Ascending aorta (tissue), 2 donors: ENCODE results near the gene CD3G. TPM values are rescaled to one million over a fixed set of nuclear protein-coding genes. Genes with fewer than 3 reads are reported as not detected.

ENCODE experiments used
- DNase-seq, 2 donors: peaks; one replicate each; pipeline ENCODE4 v3.0.0-alpha.2; 2019; ENCODE audit warnings: low spot score in 2 of 2
- H3K27ac ChIP-seq, 2 donors: fragments of 200-600 bp; sonication (generic); one replicate each; pipeline ENCODE4 v1.5.1; 2016 to 2017; ENCODE audit warnings: mild to moderate bottlenecking in 1 of 2
- H3K27me3 ChIP-seq: fragments of 200-600 bp; sonication (generic); one replicate; pipeline ENCODE4 v1.5.1; 2017
- H3K36me3 ChIP-seq, 2 donors: fragments of 200-600 bp; sonication (generic); one replicate each; pipeline ENCODE4 v1.5.1; 2016
- H3K4me1 ChIP-seq, 2 donors: fragments of 200-600 bp; sonication (generic); one replicate each; pipeline ENCODE4 v1.5.1; 2016 to 2017; ENCODE audit warnings: mild to moderate bottlenecking in 1 of 2
- H3K4me3 ChIP-seq, 2 donors: fragments of 200-600 bp; sonication (generic); one replicate each; pipeline ENCODE4 v1.5.1; 2016 to 2017; ENCODE audit warnings: mild to moderate bottlenecking in 1 of 2
- H3K9me3 ChIP-seq, 2 donors: fragments of 200-600 bp; sonication (generic); one replicate each; pipeline ENCODE4 v1.5.1; 2016
- intact Hi-C: fragments of 100-400 bp; cut with DNase I; formaldehyde crosslinking; loops from one replicate; pipeline ENCODE4 v1.15.1; 2023
- total RNA-seq: library from RNA; depleted of rRNA; stranded (reverse); fragments of >200 nt; gene quantifications from one replicate; pipeline ENCODE4 v1.1.0, GENCODE V29; 2016
- TF ChIP-seq, protein P1 (sequence below), 3 experiments: fragments of 200-600 bp in 2 of 3; fragments of 450-650 bp in 1 of 3; sonication (generic) in 2 of 3; IDR thresholded peaks; one replicate each; pipeline ENCODE4 v1.5.1; 2016 to 2019; ENCODE audit warnings: antibody characterized with exemption in 3 of 3, mild to moderate bottlenecking in 1 of 3, moderate library complexity in 1 of 3

Gene CD3G
- total RNA-seq, 1 donor from 2014 or later = not detected

DNA sequence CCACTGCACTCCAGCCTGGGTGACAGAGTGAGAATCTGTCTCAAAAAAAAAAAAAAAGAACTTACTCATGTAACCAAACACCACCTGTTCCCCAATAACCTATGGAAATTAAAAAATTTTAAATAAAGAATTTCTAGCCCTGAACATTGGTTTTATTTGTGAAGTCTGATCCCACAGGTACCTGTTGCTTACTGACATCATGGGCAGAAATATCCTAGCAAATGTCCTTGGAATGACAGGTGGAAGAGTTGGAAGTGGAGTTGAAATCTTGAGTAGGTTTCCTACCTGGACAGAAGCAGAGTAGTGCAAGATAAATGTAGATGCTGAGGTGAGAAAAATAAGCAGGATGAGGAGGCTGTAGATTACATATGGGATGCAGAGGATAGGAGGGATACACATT, 18.9 kb upstream of the CD3G start:
- Histone ChIP-seq H3K4me1 (no peaks in the 10 kb centered on the region), H3K9me3 (no peaks in the 10 kb centered on the region), H3K4me3 (no peak overlapping the region), H3K27ac (no peak overlapping the region), H3K27me3 (no peaks in the 10 kb centered on the region), H3K36me3 (no peaks in the 10 kb centered on the region)
- TF ChIP-seq, protein P1, sequence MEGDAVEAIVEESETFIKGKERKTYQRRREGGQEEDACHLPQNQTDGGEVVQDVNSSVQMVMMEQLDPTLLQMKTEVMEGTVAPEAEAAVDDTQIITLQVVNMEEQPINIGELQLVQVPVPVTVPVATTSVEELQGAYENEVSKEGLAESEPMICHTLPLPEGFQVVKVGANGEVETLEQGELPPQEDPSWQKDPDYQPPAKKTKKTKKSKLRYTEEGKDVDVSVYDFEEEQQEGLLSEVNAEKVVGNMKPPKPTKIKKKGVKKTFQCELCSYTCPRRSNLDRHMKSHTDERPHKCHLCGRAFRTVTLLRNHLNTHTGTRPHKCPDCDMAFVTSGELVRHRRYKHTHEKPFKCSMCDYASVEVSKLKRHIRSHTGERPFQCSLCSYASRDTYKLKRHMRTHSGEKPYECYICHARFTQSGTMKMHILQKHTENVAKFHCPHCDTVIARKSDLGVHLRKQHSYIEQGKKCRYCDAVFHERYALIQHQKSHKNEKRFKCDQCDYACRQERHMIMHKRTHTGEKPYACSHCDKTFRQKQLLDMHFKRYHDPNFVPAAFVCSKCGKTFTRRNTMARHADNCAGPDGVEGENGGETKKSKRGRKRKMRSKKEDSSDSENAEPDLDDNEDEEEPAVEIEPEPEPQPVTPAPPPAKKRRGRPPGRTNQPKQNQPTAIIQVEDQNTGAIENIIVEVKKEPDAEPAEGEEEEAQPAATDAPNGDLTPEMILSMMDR (IDR thresholded peaks at IDR 0.05) = no peak
- no peak for DNase-seq
- intact Hi-C loops = no loop called here

DNA sequence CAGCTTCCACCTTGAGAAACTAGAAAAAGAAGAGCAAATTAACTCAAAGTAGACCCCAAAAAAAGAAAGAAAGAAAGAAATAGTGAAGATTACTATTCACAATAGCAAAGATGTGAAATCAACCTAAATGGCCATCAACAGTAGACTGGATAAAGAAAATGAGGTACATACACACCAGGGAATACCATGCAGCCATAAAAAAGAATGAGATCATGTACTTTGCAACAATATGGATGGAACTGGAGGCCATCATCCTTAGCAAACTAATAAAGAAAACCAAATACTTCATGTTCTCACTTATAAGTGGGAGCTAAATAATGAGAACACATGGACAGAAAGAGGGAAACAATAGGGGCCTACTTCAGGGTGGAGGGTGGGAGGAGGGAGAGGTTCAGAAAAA, 15.4 kb upstream of the CD3G start:
- Histone ChIP-seq H3K36me3 (no peaks in the 10 kb centered on the region), H3K27me3 (no peaks in the 10 kb centered on the region), H3K4me3 (no peak overlapping the region), H3K4me1 (no peaks in the 10 kb centered on the region), H3K9me3 (no peaks in the 10 kb centered on the region), H3K27ac (no peak overlapping the region)
- TF ChIP-seq, protein P1 (IDR thresholded peaks at IDR 0.05) = no peak
- DNase-seq = no peak
- intact Hi-C loops = no loop called here

DNA sequence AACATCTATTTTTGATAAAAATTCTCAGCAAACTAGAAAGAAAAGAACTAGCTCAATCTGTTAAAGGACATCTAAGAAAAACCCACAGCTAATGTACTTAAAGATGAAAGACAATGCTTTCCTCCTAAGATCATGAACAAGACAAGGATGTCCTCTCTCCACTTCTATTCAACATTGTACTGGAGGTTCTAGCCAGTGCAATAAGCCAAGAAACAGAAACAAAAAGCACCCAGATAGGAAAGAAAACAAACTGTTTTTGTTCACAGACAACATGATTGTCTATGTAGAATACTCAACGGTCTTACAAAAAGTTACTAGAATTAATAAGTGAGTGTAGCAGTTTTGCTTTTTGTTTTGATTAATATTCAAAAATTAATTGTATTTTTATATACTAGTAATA, 9.4 kb upstream of the CD3G start:
- intact Hi-C loops = no loop called here
- Histone ChIP-seq H3K27me3 (no peaks in the 10 kb centered on the region), H3K4me3 (no peak overlapping the region), H3K4me1 (no peaks in the 10 kb centered on the region), H3K27ac (no peak overlapping the region), H3K36me3 (no peaks in the 10 kb centered on the region), H3K9me3 (no peaks in the 10 kb centered on the region)
- no peak for DNase-seq
- TF ChIP-seq, protein P1 (IDR thresholded peaks at IDR 0.05) = no peak

DNA sequence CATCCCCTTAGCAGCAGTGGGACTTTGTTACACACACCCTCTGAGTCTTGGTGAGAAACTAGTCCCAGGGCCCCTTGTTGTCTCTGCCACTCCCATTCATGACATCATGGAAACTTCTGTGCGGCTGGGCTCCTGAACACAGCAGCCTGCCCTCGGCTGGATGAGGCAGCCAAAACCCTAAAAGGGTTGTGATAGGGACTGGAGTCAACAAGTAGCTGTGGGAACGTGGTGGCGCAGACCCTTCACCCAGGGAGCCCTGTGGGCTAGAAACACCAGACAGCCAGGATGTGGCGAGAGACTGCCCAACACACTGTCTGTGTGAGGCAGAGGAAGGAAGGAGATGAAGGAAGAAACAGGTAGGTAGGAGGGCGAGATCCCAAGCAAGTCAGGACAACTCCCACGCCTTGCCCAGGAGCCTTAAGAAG, 5.5 kb upstream of the CD3G start:
- Histone ChIP-seq H3K36me3 (no peaks in the 10 kb centered on the region), H3K4me1 (no peaks in the 10 kb centered on the region), H3K27me3 (no peaks in the 10 kb centered on the region), H3K4me3 (no peak overlapping the region), H3K9me3 (no peaks in the 10 kb centered on the region), H3K27ac (no peak overlapping the region)
- TF ChIP-seq, protein P1 (IDR thresholded peaks at IDR 0.05) = no peak
- DNase-seq = peak; percentile 16 to 71
- intact Hi-C loops = no loop called here

DNA sequence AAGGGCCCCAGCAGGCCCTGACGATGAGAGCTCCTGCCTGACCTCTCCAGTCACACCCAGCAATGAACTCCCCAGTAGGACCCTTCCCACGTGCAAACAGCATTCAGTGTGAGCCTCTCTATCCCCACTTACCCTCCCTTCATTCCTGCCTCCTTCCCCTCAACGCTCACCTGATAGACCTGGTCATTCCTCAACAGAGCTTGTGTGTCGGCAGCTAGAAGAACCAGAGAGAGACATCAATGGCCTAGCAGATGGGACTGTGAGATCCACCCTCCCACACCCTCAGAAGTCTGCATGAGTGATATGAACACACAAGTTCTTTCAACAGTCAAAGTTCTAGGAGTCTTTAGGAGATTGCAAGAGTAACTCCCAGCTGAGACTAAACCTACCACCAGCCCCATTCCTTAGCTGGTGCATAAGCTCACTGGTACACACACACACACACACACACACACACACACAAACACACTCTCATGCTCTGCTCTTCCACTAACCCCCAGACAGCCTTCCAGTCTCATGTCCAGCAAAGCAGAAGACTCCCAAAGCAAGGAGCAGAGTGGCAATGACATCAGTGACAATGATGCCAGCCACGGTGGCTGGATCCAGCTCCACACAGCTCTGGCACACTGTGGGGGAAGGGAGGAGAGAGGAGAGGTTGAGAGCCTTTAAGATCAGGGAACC, 4.7 kb upstream of the CD3G start:
- H3K36me3 ChIP-seq = no peaks in the 10 kb centered on the region
- no peaks in the 10 kb centered on the region for H3K27me3 ChIP-seq
- no peaks in the 10 kb centered on the region for H3K4me1 ChIP-seq
- H3K9me3 ChIP-seq = no peaks in the 10 kb centered on the region
- TF ChIP-seq, protein P1 (IDR thresholded peaks at IDR 0.05) = no peak
- DNase-seq = no peak
- H3K27ac ChIP-seq = no peak overlapping the region
- intact Hi-C loops = no loop called here
- no peak overlapping the region for H3K4me3 ChIP-seq

DNA sequence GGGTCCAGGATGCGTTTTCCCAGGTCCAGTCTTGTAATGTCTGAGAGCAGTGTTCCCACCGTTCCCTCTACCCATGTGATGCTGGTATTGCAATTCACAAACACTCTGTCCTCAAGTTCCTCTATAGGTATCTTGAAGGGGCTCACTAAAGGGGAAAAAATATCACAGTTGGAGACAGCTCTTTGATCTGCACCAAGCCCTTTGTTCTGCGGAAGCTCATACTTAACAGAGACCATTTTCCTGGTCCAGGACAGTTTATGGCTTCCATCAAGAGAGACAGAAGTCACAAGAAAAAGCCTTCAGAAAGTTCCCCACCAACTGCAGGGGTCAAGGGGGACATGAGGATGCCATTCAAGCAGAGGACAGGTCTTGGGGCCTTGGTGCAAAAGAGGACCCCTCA, 3.7 kb upstream of the CD3G start:
- no peak for DNase-seq
- no peak overlapping the region for H3K4me3 ChIP-seq
- H3K4me1 ChIP-seq = no peaks in the 10 kb centered on the region
- no peaks in the 10 kb centered on the region for H3K36me3 ChIP-seq
- H3K27me3 ChIP-seq = no peaks in the 10 kb centered on the region
- H3K27ac ChIP-seq = no peak overlapping the region
- intact Hi-C loops = no loop called here
- H3K9me3 ChIP-seq = no peaks in the 10 kb centered on the region
- TF ChIP-seq, protein P1 (IDR thresholded peaks at IDR 0.05) = no peak
